LNCaP clone FGC (cell line): Measurements from ENCODE around the gene KIAA1217.

ENCODE experiments used
- DNase-seq: peaks from one replicate; pipeline ENCODE4 v3.0.0-alpha.2; 2011; ENCODE audit warnings: low read depth
- H3K4me3 ChIP-seq: 2 replicates; pipeline ENCODE4 v1.5.1; 2011; ENCODE audit warnings: mild to moderate bottlenecking, low read depth, low read length, control low read depth
- TF ChIP-seq, protein P1 (sequence below): IDR thresholded peaks from 2 replicates; pipeline ENCODE4 v1.5.1; 2012; ENCODE audit warnings: mild to moderate bottlenecking; ENCODE audit not compliant: control insufficient read depth, insufficient read depth; ENCODE audit errors: extremely low read depth

KIAA1217 gene

DNA sequence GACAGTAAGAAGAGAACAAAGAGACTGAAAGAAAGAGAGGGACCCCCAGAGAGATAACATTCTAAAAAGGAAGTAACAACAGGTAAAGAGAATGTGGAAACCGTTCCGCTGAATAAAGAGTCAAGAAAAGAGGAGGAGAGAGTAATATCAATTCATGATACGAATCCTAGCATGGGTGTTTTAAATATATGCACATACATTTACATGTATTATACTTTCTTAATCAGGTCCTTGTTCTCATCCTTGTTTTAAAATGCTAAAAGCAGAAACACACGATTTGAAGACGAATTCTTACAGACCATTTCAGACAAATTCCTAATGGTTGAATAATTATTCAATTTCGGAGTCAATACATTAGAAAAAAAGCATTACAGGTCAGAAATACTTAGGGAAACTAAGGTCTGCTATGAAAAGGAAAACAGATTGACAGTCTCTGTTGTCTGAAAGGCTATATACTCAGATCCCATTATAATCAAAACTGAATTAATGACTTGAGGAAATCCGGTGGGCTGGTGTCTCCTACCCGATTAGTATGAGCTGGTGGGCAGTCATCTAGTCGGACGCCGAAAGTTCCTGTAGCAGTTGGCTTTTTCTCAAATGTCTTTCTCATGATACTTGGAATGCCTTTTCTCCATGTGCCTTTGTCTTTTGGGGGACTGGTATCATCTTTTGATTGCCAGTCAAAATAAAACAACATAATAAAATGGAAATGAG lies 387.4 kb downstream of the KIAA1217 start:
- no peak for DNase-seq
- no peak overlapping the region for H3K4me3 ChIP-seq
- TF ChIP-seq, protein P1, sequence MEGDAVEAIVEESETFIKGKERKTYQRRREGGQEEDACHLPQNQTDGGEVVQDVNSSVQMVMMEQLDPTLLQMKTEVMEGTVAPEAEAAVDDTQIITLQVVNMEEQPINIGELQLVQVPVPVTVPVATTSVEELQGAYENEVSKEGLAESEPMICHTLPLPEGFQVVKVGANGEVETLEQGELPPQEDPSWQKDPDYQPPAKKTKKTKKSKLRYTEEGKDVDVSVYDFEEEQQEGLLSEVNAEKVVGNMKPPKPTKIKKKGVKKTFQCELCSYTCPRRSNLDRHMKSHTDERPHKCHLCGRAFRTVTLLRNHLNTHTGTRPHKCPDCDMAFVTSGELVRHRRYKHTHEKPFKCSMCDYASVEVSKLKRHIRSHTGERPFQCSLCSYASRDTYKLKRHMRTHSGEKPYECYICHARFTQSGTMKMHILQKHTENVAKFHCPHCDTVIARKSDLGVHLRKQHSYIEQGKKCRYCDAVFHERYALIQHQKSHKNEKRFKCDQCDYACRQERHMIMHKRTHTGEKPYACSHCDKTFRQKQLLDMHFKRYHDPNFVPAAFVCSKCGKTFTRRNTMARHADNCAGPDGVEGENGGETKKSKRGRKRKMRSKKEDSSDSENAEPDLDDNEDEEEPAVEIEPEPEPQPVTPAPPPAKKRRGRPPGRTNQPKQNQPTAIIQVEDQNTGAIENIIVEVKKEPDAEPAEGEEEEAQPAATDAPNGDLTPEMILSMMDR, result no peak

DNA sequence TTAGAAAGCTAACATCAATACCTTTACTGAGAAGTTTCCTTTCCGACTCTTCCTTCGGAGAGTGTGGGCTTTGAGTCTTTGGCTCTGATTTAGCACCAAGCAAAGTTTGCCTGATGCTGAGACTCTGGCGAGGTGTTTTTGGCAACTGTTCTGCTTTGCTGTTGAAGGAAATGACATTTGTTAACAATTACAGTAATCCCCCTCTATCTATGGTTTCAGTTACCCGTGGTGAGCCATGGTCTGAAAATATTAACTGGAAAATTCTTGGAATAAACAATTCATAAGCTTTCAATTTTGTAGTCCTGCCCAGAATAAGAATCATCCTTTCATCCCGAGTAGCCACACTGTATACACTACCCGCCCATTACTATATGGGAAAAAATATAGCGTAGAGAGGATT lies 388.5 kb downstream of the KIAA1217 start:
- TF ChIP-seq, protein P1, result no peak
- H3K4me3 ChIP-seq, result no peak overlapping the region
- DNase-seq, result no peak
